Ishikawa (cell line): ENCODE data around the gene USP40.

Source experiments
- CEBPB ChIP-seq: IDR thresholded peaks from 2 replicates; pipeline ENCODE4 v1.6.1; 2012
- CREB1 ChIP-seq: IDR thresholded peaks from 2 replicates; pipeline ENCODE4 v1.6.1; 2012; ENCODE audit warnings: low read depth
- EGR1 ChIP-seq: IDR thresholded peaks from 2 replicates; pipeline ENCODE4 v1.6.1; 2012
- EP300 ChIP-seq: IDR thresholded peaks from 2 replicates; pipeline ENCODE4 v1.6.1; 2012; ENCODE audit warnings: borderline replicate concordance
- FOXM1 ChIP-seq: IDR thresholded peaks from 2 replicates; pipeline ENCODE4 v1.6.1; 2012; ENCODE audit warnings: low read depth, borderline replicate concordance
- MAX ChIP-seq: IDR thresholded peaks from 2 replicates; pipeline ENCODE4 v1.6.1; 2012
- NFIC ChIP-seq: IDR thresholded peaks from 2 replicates; pipeline ENCODE4 v1.6.1; 2012
- RAD21 ChIP-seq: IDR thresholded peaks from 2 replicates; pipeline ENCODE4 v1.6.1; 2012; ENCODE audit warnings: low read depth
- REST ChIP-seq: IDR thresholded peaks from 2 replicates; pipeline ENCODE4 v1.6.1; 2012; ENCODE audit warnings: low read depth, mild to moderate bottlenecking
- TAF1 ChIP-seq: IDR thresholded peaks from 2 replicates; pipeline ENCODE4 v1.6.1; 2012; ENCODE audit warnings: low read depth, mild to moderate bottlenecking
- TCF12 ChIP-seq: IDR thresholded peaks from 2 replicates; pipeline ENCODE4 v1.6.1; 2012; ENCODE audit warnings: low read depth
- TEAD4 ChIP-seq: IDR thresholded peaks from 2 replicates; pipeline ENCODE4 v1.6.1; 2012
- USF1 ChIP-seq: IDR thresholded peaks from 2 replicates; pipeline ENCODE4 v1.6.1; 2012
- ZBTB7A ChIP-seq: IDR thresholded peaks from 2 replicates; pipeline ENCODE4 v1.6.1; 2012; ENCODE audit warnings: low read depth

The USP40 gene

DNA sequence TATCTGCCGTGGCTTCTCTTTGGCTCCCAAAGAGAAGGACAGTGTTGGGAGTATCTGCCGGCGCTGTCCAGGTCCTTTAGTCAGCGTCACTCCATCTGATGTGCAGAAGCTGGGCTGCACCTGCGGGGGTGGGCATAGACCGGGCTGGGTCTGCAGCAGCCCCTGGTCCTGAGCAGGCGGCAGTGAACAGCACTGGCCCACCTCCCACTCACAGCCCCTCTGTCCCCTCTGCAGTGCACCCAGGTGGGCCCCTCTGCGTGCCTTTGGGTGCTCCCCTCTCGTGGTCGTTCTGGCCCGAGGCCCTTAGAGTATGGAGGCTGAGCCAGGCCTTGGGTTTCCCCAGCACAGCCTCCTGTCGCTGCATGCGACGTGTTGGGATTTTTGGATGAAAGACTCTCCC lies 95.7 kb downstream of the USP40 start:
- TF ChIP-seq MAX (no peak), TEAD4 (no peak), ZBTB7A (no peak), TAF1 (no peak)

DNA sequence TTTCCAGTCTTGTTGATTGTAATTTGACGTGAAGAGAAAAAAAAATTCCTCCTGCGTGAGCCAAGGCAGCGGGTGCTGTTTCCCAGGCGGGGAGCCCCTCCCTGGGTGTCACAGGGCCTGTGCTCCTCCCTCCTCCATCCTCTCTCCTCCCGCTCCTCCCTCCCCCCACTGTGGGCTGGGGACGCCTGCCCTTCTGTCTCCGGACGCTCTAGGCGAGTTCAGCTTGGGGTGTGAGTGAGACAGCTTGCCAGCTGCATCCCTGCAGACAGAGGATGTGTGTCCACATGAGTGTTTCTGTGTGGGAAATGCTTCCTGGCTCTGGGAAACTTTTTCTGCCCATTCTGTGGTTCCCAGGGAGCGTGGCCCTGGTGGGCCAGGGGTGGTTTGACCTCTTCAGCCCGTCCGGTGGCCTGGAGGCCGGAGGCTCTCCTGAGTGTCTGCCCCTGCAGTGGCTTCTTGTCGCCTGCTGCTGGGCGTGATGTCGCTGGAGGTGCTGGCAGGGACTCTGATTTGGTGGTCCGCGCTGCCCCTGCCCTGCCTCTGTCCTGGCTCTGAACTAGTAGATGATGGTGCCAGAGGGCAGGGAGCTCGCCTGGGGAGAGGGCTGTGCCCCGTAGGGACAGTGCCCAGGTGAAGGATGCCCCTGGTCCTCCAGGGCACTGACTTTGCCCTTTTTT lies 96.4 kb downstream of the USP40 start:
- no peak for TF ChIP-seq MAX
- TF ChIP-seq CREB1, result no peak
- no peak for TF ChIP-seq TCF12
- no peak for TF ChIP-seq CEBPB
- TF ChIP-seq EP300, result no peak
- TF ChIP-seq REST, result no peak
- TF ChIP-seq TAF1, result no peak
- TF ChIP-seq NFIC, result no peak
- no peak for TF ChIP-seq ZBTB7A

DNA sequence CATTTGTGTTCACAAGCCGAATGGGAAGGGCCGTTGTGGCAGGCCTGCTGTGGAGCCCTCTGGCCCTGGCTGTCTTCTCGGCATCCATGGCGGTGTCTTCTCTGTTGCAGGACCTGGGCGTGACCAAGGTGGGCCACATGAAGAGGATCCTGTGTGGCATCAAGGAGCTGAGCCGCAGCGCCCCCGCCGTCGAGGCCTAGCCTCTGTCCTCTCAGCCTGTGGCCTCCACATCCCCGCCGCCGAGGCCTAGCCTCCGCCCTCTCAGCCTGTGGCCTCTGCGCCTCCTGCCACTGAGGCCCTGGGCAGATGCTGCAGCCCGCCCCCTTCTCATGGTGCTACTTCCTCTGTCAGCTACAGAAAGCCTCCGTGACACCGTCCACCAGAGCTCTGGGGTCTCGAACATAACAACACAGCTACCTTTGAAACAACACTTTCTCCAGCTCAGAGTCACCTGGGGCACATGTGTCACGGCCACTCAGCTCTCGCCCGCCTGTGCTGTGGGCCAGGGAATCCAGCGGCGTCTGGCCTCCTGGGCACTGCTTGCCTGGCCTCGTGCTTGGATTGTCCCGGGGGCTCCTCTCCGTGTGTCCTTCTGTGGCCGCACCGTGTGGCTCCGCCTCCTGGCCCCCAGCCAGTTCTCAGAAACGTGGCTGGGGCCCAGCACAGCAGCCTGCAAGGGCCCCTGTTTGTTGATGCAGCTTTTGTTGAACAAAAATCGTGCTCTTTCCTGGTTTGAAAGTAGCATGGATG lies 97.1 kb downstream of the USP40 start:
- no peak for TF ChIP-seq USF1

GRCh38 chr2:233468741-233469110 lies 97.9 kb downstream of the USP40 start:
- TF ChIP-seq NFIC, result no peak
- no peak for TF ChIP-seq REST
- TF ChIP-seq TAF1, result no peak
- no peak for TF ChIP-seq MAX
- no peak for TF ChIP-seq CREB1
- no peak for TF ChIP-seq TCF12
- TF ChIP-seq EP300, result no peak
- no peak for TF ChIP-seq RAD21
- no peak for TF ChIP-seq ZBTB7A

- TF ChIP-seq REST (no peak), EGR1 (no peak), CREB1 (no peak), FOXM1 (no peak), TAF1 (no peak), RAD21 (no peak), USF1 (no peak), CEBPB (no peak), ZBTB7A (no peak), TEAD4 (no peak), TCF12 (no peak), EP300 (no peak), MAX (no peak)
Measured at GRCh38 chr2:233468047-233468740, 98.4 kb downstream of the USP40 start.
